NCI-H1417 (cell line): ENCODE results near the gene SDSL.
A peak's percentile ranks its signal among the peaks of the same experiment; 100 is the strongest.

ENCODE experiments used
- DNase-seq, 3 experiments: peaks; one replicate each; lab custom pipeline; 2025; lab: John Stamatoyannopoulos, UW

Gene SDSL

DNA sequence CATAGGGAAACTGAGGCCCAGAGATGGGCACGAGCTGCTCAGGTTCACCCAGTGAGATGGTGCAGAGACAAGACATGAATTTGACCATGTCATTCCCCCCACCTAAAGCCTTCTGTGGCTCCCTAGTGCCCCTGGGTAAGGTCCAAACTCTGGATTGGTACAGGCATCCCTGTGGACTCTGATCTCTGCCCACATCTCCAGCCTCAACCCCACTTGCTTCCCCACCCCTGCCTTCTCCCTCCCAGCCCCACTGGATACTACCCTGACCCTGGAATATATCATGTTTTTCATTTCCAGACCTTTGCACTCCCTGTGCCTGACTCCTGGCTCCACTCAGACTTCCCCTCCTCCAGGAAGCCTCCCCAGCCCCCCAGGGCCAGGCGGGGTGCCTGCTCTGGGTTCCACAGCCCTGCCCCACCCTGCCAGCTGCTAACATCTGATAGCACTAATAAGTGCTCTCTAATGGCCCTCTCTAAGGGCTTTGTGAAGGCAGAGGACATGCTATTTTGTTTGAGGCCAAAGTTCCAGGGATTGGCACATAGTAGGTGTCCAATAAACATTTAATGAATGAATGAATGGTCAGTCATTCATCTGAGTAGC is 1.1 kb upstream of the SDSL start:
- peak in 1 of 3 experiments; percentile 21 for DNase-seq

DNA sequence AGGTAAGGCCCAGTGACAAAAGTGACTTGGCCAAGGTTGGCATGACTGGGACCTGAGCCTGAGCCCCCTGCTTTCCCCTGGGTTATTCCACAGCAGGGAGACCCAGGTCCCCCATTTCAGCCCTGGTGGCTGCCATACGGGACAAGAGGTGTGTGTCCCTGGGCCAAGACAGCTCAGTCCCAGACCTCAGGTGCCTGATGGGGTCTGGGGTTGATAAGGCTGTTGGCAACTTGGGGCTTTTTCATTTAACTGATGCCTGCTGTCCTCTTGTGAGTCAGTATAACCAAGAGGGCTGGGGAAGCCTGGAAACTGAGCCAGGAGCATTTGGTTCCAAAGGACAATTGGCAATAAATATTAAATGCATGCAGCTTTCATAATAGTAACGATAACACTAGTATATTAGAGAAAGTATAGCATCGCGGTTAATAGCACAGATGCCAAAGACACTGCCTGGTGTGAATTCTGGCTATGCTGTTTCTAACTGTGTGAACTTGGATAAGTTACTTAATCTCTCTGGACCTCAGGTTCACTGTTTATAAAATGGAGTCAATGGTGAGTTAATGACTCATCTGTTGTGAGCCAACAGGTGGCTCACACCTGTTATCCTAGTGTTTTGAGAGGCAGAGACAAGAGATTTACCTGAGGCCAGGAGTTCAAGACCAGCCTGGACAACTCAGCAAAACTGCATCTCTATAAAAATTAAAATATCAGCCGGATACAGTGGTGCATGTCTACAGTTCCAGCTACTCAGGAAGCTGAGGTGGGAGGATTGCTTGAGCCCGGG is 898 bp downstream of the SDSL start:
- no peak for DNase-seq

DNA sequence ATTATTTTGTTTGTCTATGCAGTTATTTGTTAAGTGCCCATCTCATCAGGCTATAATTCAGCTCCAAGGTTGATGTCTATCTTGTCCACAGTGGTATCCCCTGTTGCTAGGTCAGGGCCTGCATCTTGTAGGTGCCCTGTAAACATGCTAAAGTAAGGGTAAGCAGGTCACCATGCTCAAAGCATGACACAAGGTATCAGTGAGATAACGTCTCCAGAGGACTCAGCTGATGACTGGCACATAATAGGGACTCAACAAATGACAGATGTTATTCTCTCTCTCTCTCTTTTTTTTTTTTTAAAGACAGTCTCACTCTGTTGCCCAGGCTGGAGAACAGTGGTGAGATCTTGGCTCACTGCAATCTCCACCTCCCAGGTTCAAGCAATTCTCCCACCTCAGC is 2.3 kb downstream of the SDSL start:
- DNase-seq: no peak

DNA sequence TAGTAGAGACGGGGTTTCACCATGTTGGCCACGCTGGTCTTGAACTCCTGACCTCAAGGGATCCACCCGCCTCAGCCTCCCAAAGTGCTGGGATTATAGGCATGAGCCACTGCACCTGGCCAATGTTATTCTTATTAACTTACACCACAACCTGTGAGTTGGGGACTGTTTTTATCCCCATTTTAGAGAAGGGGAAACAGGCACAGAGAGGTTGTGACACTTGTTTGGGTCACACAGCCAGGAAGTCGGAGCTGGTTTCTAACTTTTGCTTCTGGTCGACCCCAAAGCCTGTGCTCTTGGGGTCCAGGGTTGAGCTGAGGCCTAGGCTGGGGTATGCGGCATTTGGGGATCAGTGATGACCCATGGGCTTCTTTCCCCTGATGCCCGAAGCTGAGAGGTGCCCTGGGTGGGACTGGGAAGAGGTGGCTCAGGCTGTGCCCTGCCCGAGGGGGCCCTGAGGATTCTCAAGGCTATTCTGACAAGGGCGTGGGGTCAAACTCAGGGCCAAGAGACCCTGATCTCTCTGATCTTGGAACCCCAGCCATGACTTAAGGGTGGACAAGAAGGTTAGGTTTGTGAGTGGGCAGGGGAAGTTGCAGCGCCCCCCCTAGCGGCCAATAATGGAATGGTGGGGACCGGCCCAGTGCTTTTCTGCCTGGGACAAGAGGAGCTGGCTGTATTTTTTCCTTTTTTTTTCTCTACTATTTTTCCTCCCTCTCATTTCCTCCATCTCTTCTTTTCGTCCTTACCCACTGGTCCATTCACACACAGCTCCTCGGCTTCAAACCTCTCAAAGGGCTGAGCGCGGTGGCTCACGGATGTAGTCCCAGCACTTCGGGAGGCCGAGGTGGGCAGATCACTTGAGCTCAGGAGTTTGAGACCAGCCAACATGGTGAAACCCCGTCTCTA is 3.0 kb downstream of the SDSL start:
- peak in 1 of 3 experiments; percentile 52 for DNase-seq

GRCh38 chr12:113425960-113426453 is 3.8 kb downstream of the SDSL start:
- DNase-seq: no peak

GRCh38 chr12:113427882-113428281 is 5.7 kb downstream of the SDSL start:
- DNase-seq: no peak

DNA sequence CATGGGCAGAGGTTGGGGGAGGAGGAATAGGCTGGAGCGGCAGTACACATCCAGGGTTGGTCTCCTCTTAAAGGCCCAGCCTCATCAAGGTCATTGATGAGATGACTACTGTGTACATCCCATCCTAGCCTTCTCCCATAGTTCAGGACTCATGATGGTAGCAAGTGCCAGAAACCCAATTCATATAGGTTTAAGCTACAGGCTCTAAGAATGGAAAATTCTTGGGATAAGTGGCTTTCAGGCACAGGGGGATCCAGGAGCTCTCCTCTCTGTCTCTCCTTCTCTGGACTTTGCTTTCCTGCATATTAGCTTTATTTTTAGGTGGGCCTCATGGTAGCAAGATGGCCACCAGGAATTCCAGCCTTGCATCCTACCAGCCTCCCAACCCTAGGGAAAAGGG is 6.3 kb downstream of the SDSL start:
- no peak for DNase-seq

- no peak for DNase-seq
These were observed 10.8 kb downstream of the SDSL start for GRCh38 chr12:113432986-113433385.

- DNase-seq: no peak
These were observed 13.2 kb downstream of the SDSL start for GRCh38 chr12:113435367-113435766.

DNA sequence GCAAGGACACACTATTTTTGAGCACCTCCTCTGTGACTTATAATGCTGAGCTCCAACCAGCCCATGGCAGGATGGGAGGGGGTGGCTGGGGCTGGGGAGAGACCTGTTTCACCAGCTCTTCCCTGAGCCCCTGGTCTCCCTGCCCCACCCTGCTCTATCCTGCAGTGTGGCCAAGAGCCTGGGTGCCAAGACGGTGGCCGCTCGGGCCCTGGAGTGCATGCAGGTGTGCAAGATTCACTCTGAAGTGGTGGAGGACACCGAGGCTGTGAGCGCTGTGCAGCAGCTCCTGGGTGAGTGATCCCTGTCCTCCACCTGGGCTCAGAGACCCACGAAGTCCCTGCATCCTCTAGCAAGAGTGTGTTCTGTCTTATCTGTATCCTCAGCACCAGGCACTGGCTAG is 14.4 kb downstream of the SDSL start:
- DNase-seq: no peak

GRCh38 chr12:113436993-113437728 is 15.0 kb downstream of the SDSL start:
- DNase-seq: no peak

- no peak for DNase-seq
These were observed 15.5 kb downstream of the SDSL start for GRCh38 chr12:113437729-113438100.

DNA sequence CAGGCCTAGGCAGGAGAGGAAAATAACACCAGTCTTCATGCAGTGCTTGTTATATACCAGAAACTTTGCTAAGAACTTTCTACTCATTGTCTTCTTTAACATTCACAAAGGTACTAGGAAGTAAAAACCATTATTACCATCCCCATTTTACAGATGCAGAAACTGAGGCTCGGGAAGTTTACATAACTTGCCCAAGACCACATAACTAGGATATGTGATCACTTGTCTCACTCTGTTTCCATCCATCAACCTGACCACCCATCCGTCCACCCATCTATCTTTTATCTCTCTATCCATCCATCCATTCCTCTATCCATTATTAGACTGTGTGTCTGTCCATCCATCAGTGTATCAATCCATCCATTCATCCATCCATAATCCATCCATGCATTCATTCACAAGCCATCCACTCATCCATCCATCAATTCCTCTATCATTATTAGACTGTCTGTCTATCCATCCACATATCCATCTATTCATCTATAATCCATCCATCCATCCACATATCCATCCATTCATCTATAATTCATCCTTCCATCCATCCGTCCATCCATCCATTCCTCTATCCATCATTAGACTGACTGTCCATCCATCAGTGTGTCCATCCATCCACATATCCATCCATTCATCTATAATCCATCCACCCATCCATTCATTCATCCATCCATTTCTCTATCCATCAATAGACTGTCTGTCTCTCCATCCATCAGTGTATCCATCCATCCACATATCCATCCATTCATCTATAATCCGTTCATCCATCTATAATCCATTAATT is 16.5 kb downstream of the SDSL start:
- no peak for DNase-seq

DNA sequence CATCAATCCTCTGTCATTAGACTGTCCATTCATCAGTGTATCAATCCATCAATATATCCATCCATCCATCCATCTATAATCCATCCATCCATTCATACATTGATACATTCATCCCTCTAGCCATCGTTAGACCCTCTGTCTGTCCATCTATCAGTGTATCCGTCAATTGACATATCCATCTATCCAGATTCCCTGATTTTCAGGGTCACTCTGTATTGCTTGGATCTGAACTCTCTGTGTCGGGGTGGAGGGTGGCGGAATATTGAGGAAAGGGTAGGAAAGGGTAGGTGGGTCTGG is 17.1 kb downstream of the SDSL start:
- no peak for DNase-seq

DNA sequence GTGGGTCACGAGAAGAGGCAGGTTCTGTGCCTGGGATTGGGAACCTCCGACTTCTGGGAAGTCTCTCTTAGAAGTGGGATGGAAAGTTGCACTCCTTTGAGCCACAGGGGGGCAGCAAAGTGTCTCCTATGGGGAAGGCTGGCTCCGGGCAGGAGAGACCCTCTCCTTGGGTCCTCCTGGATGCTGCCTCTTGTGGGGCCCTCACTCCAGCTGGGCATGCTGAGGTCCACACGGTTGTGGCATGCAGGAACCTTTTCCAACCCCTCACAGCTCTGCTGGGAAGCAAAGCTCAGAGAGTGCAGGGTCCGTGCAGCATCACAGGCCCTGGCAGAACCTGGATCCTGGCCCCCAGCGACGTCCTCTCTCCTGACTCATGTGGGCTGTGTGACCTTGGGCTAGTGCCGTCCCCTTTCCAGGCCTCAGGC is 17.4 kb downstream of the SDSL start:
- peak; percentile 50 to 80 (median 60) for DNase-seq

DNA sequence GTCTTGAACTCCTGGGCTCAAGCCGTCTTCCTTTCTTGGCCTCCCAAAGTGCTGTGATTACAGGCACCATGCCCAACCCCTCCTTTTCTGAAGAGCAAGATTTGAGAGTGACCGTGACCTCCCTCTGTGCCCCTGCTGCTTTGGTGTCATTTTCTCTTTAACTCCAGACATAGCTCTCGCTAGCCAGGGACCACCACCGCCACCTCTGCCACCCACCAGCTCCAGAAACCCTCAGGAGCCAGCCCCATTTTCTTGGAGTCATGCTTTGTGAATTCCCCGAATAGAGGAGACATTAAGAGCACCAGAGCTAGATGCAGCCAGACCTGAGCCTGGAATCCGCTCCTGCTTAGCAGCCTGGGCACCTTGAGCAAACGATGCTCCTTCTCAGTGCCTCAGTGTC is 18.2 kb downstream of the SDSL start:
- no peak for DNase-seq

DNA sequence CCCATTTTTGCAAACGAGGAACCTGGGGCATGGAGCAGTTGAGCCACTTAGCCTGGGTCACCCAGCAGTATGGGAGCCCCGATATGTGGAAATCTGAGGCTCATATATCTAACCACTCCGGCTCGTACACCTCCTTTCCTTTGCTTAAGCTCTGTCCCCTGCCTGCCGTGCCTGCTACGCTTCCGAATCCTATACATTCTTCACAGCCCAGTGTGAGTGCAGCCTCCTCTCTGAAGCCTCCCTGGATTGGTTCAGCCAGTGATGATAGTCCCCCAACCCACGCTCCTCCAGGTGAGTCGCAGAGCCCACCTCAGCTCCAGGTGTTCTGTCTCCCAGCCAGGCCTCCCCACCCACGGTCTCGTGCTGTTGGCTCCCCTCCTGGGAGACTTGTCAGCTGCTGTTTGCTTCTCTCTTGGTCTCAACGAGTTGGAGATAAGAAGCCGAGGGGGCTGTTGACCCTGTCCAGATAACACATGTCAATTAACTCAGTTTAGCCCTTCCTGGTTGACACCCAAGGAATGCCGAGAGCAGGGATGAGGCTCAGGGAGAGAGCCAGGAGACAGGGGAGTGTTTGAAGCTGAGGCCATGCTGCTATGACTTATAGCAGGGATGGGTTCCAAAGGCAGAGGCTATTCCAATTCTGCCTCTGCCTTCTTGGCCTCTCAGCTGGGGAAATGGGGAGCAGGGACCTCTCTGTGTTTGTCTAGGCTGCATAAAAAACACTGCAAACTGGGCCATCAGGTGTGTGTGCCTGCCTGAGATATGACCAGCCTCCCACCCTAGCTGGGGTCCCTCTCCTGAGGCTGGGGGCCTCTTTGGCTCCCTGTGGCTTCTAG is 19.0 kb downstream of the SDSL start:
- DNase-seq: no peak

DNA sequence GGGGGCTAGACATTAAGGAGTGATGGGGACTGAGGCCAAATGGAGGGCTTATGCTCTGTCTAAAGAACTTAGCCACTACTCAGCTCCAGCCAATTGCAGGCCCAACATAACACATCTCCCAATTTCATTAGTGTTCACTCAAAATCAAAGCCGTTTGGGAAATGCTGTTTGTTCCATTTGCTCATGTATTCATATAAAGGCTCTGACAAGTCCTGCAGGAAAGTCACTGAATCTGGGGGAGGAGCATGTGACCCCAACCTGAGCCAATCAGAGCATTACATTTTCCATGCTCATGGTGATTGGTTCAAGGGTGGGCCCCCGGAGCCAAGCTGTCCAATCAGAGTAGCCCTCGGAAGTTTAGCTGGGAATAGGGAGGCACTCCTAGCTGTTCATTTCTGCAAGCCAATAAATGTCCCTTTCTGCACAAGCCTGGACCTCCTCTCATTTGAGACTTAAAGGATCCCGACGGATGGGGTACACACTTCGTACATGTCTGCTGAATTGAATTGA is 20.9 kb downstream of the SDSL start:
- no peak for DNase-seq

GRCh38 chr12:113445544-113446171 is 23.5 kb downstream of the SDSL start:
- no peak for DNase-seq

DNA sequence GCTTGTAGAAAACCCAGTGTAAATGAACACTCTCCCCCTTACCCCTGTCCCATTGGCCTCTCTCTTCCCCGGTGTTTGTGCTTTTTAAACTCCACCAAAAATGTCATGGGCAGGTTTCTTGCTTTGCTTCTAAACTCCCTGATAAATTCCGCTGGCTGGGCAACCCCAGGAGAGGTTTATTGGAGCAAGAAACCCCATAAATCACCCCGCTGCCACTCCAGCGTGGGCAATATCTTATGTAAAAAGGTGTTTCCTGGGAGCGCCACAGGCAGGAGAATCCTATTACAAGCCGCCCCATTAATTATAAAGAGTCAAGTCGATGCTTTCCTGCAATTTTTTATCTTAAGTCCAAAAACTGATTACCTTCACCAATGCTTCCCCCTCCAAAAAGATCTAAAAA is 26.7 kb downstream of the SDSL start:
- peak in 1 of 3 experiments; percentile 22 for DNase-seq
